Ovary (tissue), 3 donors: ENCODE results near the gene YBX2.
"Not testable (repeated sequence)": the region's sequence is repeated elsewhere in the genome, so short reads cannot be mapped to it uniquely, and the experiment has no call there.

ENCODE experiments used
- CTCF ChIP-seq, 3 donors: fragments of 450-650 bp in 2 of 3; fragments of 200-600 bp in 1 of 3; IDR thresholded peaks; one replicate each; pipeline versions ENCODE4 v1.5.1 to v1.8.0; 2016 to 2022; ENCODE audit warnings: antibody characterized with exemption in 3 of 3, mild to moderate bottlenecking in 1 of 3
- EP300 ChIP-seq: sonication (generic); formaldehyde crosslinking; IDR thresholded peaks from one replicate; pipeline ENCODE4 v1.6.1; 2017; ENCODE audit warnings: antibody characterized with exemption
- POLR2A ChIP-seq: fragments of 450-650 bp; IDR thresholded peaks from one replicate; pipeline ENCODE4 v1.6.1; 2017; ENCODE audit warnings: antibody characterized with exemption, mild to moderate bottlenecking, moderate library complexity
- donor health status: DM: no; HTN: no; CAD: no.

DNA sequence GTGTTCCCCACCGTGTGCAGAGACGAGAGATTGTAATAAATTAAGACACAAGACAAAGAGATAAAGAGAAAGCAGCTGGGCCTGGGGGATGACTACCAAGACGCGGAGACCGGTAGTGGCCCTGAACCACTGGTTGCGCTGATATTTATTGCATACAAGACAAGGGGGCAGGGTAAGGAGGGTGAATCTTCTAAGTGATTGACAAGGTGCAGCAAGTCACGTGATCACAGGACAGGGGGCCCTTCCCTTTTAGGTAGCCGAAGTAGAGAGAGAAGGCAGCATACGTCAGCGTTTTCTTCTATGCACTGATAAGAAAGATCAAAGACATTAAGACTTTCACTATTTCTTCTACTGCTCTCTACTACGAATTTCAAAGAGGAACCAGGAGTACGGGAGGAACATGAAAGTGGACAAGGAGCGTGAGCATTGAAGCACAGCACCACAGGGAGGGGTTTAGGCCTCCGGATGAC, 38.2 kb upstream of the YBX2 start:
- not testable (repeated sequence) for TF ChIP-seq POLR2A; CTCF (IDR thresholded peaks at IDR 0.05); EP300
